ENCODE data around the gene PKD1L1.

DNA sequence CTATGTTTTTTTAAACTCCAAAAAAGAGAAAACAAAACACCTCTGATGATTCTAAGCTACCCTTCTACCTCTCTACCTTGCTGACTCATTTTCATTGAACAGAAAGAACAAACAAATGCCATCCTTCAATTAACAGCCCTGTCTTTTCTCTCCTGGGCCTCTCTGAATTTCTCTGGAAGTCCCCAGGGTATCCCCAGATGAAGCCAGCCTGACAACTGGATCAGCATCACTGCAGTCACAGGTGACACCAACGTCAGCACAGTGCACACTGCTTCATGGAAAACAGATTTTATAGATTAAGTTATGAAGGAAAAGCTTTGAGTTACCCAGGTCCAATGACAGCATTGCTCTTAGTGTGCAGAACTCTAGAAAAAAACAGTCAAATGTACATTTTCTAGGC lies 25.5 kb upstream of the PKD1L1 start:
- TF ChIP-seq CTCF (IDR thresholded peaks at IDR 0.05 in 2 of 3, conservative IDR thresholded peaks at IDR 0.05 in 1 of 3; ENCODE audit: borderline replicate concordance in 1 of 3, insufficient read depth in 1 of 3, low read depth in 2 of 3, low read length in 2 of 3) (no peak), MAX (IDR thresholded peaks at IDR 0.05) (no peak), YY1 (IDR thresholded peaks at IDR 0.05; ENCODE audit: extremely low read depth, insufficient replicate concordance, low read depth, low read length) (no peak), POLR2A (IDR thresholded peaks at IDR 0.05; ENCODE audit: borderline replicate concordance, extremely low read depth, insufficient read depth, insufficient read length) (no peak), EZH2phosphoT487 (IDR thresholded peaks at IDR 0.05; ENCODE audit: borderline replicate concordance) (no peak), ELF1 (IDR thresholded peaks at IDR 0.05; ENCODE audit: borderline replicate concordance, low read depth) (no peak), POLR2AphosphoS5 (IDR thresholded peaks at IDR 0.05; ENCODE audit: low read depth, low read length) (no peak), FOSL1 (IDR thresholded peaks at IDR 0.05; ENCODE audit: low read depth) (no peak), EZH2 (IDR thresholded peaks at IDR 0.05) (no peak)
- TF ChIP-seq, protein P1, sequence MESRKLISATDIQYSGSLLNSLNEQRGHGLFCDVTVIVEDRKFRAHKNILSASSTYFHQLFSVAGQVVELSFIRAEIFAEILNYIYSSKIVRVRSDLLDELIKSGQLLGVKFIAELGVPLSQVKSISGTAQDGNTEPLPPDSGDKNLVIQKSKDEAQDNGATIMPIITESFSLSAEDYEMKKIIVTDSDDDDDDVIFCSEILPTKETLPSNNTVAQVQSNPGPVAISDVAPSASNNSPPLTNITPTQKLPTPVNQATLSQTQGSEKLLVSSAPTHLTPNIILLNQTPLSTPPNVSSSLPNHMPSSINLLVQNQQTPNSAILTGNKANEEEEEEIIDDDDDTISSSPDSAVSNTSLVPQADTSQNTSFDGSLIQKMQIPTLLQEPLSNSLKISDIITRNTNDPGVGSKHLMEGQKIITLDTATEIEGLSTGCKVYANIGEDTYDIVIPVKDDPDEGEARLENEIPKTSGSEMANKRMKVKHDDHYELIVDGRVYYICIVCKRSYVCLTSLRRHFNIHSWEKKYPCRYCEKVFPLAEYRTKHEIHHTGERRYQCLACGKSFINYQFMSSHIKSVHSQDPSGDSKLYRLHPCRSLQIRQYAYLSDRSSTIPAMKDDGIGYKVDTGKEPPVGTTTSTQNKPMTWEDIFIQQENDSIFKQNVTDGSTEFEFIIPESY (IDR thresholded peaks at IDR 0.05; ENCODE audit: extremely low read depth, insufficient replicate concordance, low read length) = no peak

Measured in HCT116 (cell line).